K562 (cell line): Measurements from ENCODE around the gene HDAC3. TPM values are rescaled to one million over a fixed set of nuclear protein-coding genes. Genes with fewer than 3 reads are reported as not detected.

Experiments
- AFF1 ChIP-seq, 2 experiments: fragments of 450-650 bp; IDR thresholded peaks; 2 replicates each; pipeline ENCODE4 v1.6.1; 2018; ENCODE audit warnings: mild to moderate bottlenecking in 2 of 2, low read depth in 1 of 2; ENCODE audit not compliant: partially characterized antibody in 2 of 2
- ATF3 ChIP-seq, 2 experiments: fragments of 450-650 bp in 1 of 2; sonication (generic) in 1 of 2; formaldehyde crosslinking in 1 of 2; IDR thresholded peaks in 1 of 2; conservative IDR thresholded peaks in 1 of 2; 2 replicates each; pipeline versions ENCODE4 v1.6.1 to v1.8.1; 2016 to 2023; ENCODE audit warnings: mild to moderate bottlenecking in 2 of 2, moderate library complexity in 2 of 2, inconsistent platforms in 1 of 2, missing genetic modification reagents in 1 of 2
- BRF2 ChIP-seq: IDR thresholded peaks from 3 replicates; pipeline ENCODE4 v1.6.1; 2011; ENCODE audit warnings: borderline replicate concordance, mild to moderate bottlenecking; ENCODE audit not compliant: insufficient read length, insufficient read depth
- CBFA2T3 ChIP-seq: fragments of 450-650 bp; IDR thresholded peaks from 2 replicates; pipeline ENCODE4 v1.6.1; 2017
- CEBPG ChIP-seq, 3 experiments: fragments of 200-800 bp in 1 of 3; sonication (Bioruptor generic) in 1 of 3; sonication (generic) in 1 of 3; formaldehyde crosslinking in 1 of 3; IDR thresholded peaks in 2 of 3; conservative IDR thresholded peaks in 1 of 3; 2 replicates each; pipeline versions ENCODE4 v1.6.1 to v1.8.0; 2016 to 2022; ENCODE audit warnings: missing compliant biosample characterization in 2 of 3, missing genetic modification characterization in 2 of 3, mild to moderate bottlenecking in 1 of 3, missing genetic modification reagents in 1 of 3
- CREB1 ChIP-seq, 2 experiments: sonication (generic) in 1 of 2; formaldehyde crosslinking in 1 of 2; IDR thresholded peaks; 2 replicates each; pipeline versions ENCODE4 v1.6.1 to v1.8.0; 2012 to 2022; ENCODE audit warnings: inconsistent platforms in 1 of 2, mild to moderate bottlenecking in 1 of 2, missing genetic modification reagents in 1 of 2, moderate library complexity in 1 of 2
- CREM ChIP-seq: IDR thresholded peaks from 2 replicates; pipeline ENCODE4 v1.6.1; 2014; ENCODE audit warnings: antibody characterized with exemption, low read depth
- CSDE1 ChIP-seq, 2 experiments: fragments of 450-650 bp; IDR thresholded peaks; 2 replicates each; pipeline ENCODE4 v1.6.1; 2016; ENCODE audit warnings: mild to moderate bottlenecking in 1 of 2
- JUN ChIP-seq, 2 experiments: sonication (generic) in 1 of 2; formaldehyde crosslinking in 1 of 2; IDR thresholded peaks; 2 replicates each; pipeline versions ENCODE4 v1.6.1 to v1.8.0; 2012 to 2022; ENCODE audit warnings: borderline replicate concordance in 2 of 2, mild to moderate bottlenecking in 2 of 2, improper control_type of control experiment in 1 of 2, low read depth in 1 of 2, low read length in 1 of 2, missing genetic modification reagents in 1 of 2
- JUND ChIP-seq, 2 experiments: IDR thresholded peaks; 2 replicates in 1 of 2; 3 replicates in 1 of 2; pipeline ENCODE4 v1.6.1; 2011; ENCODE audit warnings: borderline replicate concordance in 2 of 2, low read depth in 2 of 2, low read length in 2 of 2, improper control_type of control experiment in 1 of 2, missing biosample characterization in 1 of 2, missing genetic modification characterization in 1 of 2, missing genetic modification reagents in 1 of 2
- KLF1 ChIP-seq: fragments of 450-650 bp; IDR thresholded peaks from 2 replicates; pipeline ENCODE4 v1.6.1; 2016; ENCODE audit warnings: missing genetic modification characterization, missing compliant biosample characterization
- MEF2D ChIP-seq: conservative IDR thresholded peaks from 2 replicates; pipeline ENCODE4 v1.6.1; 2016; ENCODE audit warnings: low read depth, missing genetic modification characterization, missing compliant biosample characterization
- NELFE ChIP-seq: IDR thresholded peaks from 2 replicates; pipeline ENCODE4 v1.6.1; 2011; ENCODE audit warnings: mild to moderate bottlenecking; ENCODE audit not compliant: insufficient read depth, insufficient read length
- POLR2AphosphoS2 ChIP-seq: IDR thresholded peaks from 2 replicates; pipeline ENCODE4 v1.6.1; 2012; ENCODE audit warnings: low read length, improper control_type of control experiment
- TBP ChIP-seq: optimal IDR thresholded peaks from 2 replicates; pipeline ENCODE3; 2011; ENCODE audit warnings: low read depth, low read length, improper control_type of control experiment
- ZBTB2 ChIP-seq: fragments of 450-650 bp; IDR thresholded peaks from 2 replicates; pipeline ENCODE4 v1.6.1; 2016; ENCODE audit warnings: antibody characterized with exemption
- polyA plus RNA-seq, 8 experiments: library from polyadenylated mRNA; depleted of rRNA in 4 of 8; stranded (reverse) in 5 of 8; unstranded in 3 of 8; fragments of >200 nt; fragmentation: Nextera tagmentation in 2 of 8; fragmentation: Illumina TruSeq in 1 of 8; extraction: Ambion mirVana in 2 of 8; extraction: Trizol in 1 of 8; gene quantifications; 2 replicates each; pipeline versions ENCODE4 v1.2.1 to v1.2.3, GENCODE V29; 2011 to 2014; ENCODE audit warnings: inconsistent platforms in 1 of 8, missing spikeins in 1 of 8
- total RNA-seq, 7 experiments: library from RNA; depleted of rRNA in 6 of 7; stranded (reverse); fragments of >200 nt in 6 of 7; fragmentation: Illumina TruSeq in 2 of 7; extraction: Trizol in 2 of 7; gene quantifications; 2 replicates each; pipeline versions ENCODE4 v1.2.1 to v1.2.3, GENCODE V29; 2011 to 2021; ENCODE audit warnings: low replicate concordance in 1 of 7

HDAC3 gene
- total and polyA plus RNA-seq, 9 of the 15 experiments (the other 6 are each of a cell fraction or from before 2014, with no cell fraction given) = 89.7 to 191 (median 119) TPM

GRCh38 chr5:141617128-141617527 is 19.5 kb downstream of the HDAC3 start (continued):
- TF ChIP-seq ATF3 (IDR thresholded peaks at IDR 0.05) (peak; percentile 71), ATF3 (CRISPR knock-in tag; conservative IDR thresholded peaks at IDR 0.05) (no peak), NELFE (no peak), MEF2D (tag) (no peak), CREM (0 out of 2 replicates have a peak, but pooled peaks have one; percentile 4), CBFA2T3 (peak; percentile 92), TBP (no peak), KLF1 (tag) (no peak), JUN (IDR thresholded peaks at IDR 0.05; ENCODE audit: borderline replicate concordance, low read depth, low read length) (no peak), JUN (CRISPR knock-in tag; IDR thresholded peaks at IDR 0.05; ENCODE audit: borderline replicate concordance) (no peak), AFF1 (IDR thresholded peaks at IDR 0.05; ENCODE audit: low read depth in 1 of 2, partially characterized antibody in 2 of 2) (no peak), CREB1 (IDR thresholded peaks at IDR 0.05) (peak; percentile 13; the same call in 1 of the 2 replicates), CREB1 (CRISPR knock-in tag; IDR thresholded peaks at IDR 0.05) (no peak), CEBPG (CRISPR knock-in tag; IDR thresholded peaks at IDR 0.05) (no peak), CEBPG (tag; conservative IDR thresholded peaks at IDR 0.05 in 1 of 2, IDR thresholded peaks at IDR 0.05 in 1 of 2) (no peak), CSDE1 (IDR thresholded peaks at IDR 0.05) (no peak), ZBTB2 (no peak), BRF2 (no peak), POLR2AphosphoS2 (no peak), JUND (IDR thresholded peaks at IDR 0.05; ENCODE audit: borderline replicate concordance, low read depth, low read length) (peak; percentile 81; the same call in 1 of the 2 replicates), JUND (tag; IDR thresholded peaks at IDR 0.05; ENCODE audit: borderline replicate concordance, low read depth, low read length) (peak; percentile 44; the same call in 2 of the 3 replicates)
